Nephron progenitor cell (in vitro differentiated cells): ENCODE measurements around the gene KIAA0232.
"Not testable (repeated sequence)": the region's sequence is repeated elsewhere in the genome, so short reads cannot be mapped to it uniquely, and the experiment has no call there.

Experiments
- DNase-seq: peaks from one replicate; pipeline ENCODE4 v3.0.0; 2021
- H3K27ac Mint-ChIP-seq: 2 replicates; pipeline ENCODE4 v1.8.0; 2021; ENCODE audit warnings: mild to moderate bottlenecking, moderate library complexity, mixed read lengths
- H3K27me3 Mint-ChIP-seq: 2 replicates; pipeline ENCODE4 v1.8.0; 2021; ENCODE audit warnings: mild to moderate bottlenecking, low read depth, mixed read lengths; ENCODE audit not compliant: poor library complexity
- H3K36me3 Mint-ChIP-seq: 2 replicates; pipeline ENCODE4 v1.8.0; 2021; ENCODE audit warnings: low read depth, mixed read lengths
- H3K4me1 Mint-ChIP-seq: 2 replicates; pipeline ENCODE4 v1.8.0; 2021; ENCODE audit warnings: mixed read lengths
- H3K4me3 Mint-ChIP-seq: 2 replicates; pipeline ENCODE4 v1.8.0; 2021; ENCODE audit warnings: mild to moderate bottlenecking, moderate library complexity, mixed read lengths
- H3K9me3 Mint-ChIP-seq: 2 replicates; pipeline ENCODE4 v1.8.0; 2021; ENCODE audit warnings: mild to moderate bottlenecking, moderate library complexity, mixed read lengths
- TF ChIP-seq, protein P1 (sequence below): fragments of 200-600 bp; sonication (generic); IDR thresholded peaks from 2 replicates; pipeline ENCODE4 v1.5.0; 2021; ENCODE audit warnings: antibody characterized with exemption

KIAA0232 gene

DNA sequence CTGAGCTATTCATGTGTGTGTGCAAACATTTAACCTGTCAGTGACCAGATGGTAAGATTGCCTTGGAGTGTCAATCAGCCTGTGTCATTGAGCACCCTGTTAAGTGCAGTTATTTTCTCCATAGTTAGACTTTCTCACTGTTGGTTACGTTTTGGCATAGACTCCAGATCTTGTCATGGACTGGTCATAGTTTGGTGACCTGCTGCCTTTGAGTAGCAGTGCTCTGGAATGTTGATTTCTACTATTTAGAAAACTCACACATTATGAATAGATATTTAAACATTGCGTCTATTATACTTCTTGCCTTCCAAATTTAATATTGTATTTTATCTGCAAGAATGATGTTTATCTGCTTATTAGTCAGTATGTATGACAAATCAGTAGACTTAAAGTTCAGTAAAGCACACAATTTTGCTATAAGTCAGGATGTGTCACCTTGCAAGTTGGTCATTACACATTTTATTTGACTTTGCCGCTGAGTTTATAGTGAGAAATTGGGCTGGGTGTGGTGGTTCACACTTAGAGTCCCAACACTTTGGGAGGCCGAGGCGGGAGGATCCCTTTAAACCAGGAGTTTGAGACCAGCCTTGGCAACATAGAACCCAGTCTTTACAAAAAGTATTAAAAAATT is 42.4 kb downstream of the KIAA0232 start:
- H3K4me3 Mint-ChIP-seq = no peak overlapping the region
- TF ChIP-seq, protein P1, sequence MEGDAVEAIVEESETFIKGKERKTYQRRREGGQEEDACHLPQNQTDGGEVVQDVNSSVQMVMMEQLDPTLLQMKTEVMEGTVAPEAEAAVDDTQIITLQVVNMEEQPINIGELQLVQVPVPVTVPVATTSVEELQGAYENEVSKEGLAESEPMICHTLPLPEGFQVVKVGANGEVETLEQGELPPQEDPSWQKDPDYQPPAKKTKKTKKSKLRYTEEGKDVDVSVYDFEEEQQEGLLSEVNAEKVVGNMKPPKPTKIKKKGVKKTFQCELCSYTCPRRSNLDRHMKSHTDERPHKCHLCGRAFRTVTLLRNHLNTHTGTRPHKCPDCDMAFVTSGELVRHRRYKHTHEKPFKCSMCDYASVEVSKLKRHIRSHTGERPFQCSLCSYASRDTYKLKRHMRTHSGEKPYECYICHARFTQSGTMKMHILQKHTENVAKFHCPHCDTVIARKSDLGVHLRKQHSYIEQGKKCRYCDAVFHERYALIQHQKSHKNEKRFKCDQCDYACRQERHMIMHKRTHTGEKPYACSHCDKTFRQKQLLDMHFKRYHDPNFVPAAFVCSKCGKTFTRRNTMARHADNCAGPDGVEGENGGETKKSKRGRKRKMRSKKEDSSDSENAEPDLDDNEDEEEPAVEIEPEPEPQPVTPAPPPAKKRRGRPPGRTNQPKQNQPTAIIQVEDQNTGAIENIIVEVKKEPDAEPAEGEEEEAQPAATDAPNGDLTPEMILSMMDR = no peak
- no peak for DNase-seq
- H3K36me3 Mint-ChIP-seq = peaks cover 82% of the 10 kb centered on the region
- peak overlapping the region; percentile 74 for H3K27ac Mint-ChIP-seq
- peaks cover 25% of the 10 kb centered on the region for H3K9me3 Mint-ChIP-seq
- H3K27me3 Mint-ChIP-seq = no peaks in the 10 kb centered on the region
- H3K4me1 Mint-ChIP-seq = no peaks in the 10 kb centered on the region

DNA sequence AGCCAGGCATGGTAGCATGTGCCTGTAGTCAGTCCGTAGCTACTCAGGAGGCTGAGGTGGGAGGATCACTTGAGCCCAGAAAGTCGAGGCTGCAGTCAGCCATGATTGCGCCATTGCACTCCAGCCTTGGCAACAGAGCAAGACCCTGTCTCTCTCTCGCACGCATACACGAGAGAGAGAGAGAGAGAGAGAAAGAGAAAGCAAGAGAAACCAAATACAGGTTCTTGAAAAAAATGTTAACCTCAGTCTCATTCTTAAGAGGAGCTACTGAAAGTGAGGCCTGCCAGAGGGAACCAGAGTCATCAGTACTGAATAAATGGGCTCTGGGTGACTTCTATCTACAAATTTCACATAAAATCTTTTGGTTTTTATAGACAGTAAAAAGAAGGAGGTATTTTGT is 42.9 kb downstream of the KIAA0232 start:
- Mint-ChIP-seq H3K27ac (peak overlapping the region; percentile 74), H3K36me3 (peaks cover 77% of the 10 kb centered on the region), H3K9me3 (peaks cover 20% of the 10 kb centered on the region), H3K4me3 (no peak overlapping the region), H3K4me1 (no peaks in the 10 kb centered on the region), H3K27me3 (no peaks in the 10 kb centered on the region)
- DNase-seq = no peak
- TF ChIP-seq, protein P1 = no peak

DNA sequence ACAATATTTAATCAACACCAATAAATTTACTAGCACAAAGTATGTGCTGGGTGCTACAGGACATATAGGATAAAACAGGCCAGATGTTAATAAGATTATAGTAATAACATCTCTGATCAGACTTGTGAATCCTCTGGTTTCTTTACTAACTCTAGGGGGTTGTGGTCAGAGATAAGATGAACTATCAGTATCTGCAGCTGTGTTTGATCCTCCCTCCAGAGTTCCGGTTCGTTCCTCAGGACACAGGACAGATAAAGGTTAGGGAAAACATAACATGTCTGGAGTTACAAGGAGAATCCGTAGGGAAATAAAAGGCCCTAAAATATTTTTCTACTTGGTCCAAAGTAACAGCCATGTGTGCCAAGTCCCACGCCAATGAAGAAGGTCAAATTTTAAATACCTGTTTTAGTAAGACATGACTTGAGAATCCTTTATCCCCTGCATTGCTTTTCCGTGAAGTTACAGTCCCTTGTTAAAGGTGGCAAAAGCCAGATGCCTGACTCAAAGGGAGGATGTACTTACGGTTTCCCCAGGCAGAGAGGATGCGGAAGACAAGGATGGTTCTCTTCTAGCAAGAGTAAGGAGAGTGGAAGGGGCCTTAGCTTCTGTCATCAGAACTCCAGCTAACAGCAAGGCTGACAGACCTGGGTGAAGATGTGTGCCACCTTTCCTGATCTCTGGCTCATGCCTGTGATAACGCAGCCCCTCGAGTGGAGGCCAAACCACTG is 44.4 kb downstream of the KIAA0232 start:
- H3K9me3 Mint-ChIP-seq = peaks cover 5% of the 10 kb centered on the region
- no peak overlapping the region for H3K4me3 Mint-ChIP-seq
- H3K4me1 Mint-ChIP-seq = no peaks in the 10 kb centered on the region
- H3K36me3 Mint-ChIP-seq = peaks cover 75% of the 10 kb centered on the region
- TF ChIP-seq, protein P1 = no peak
- peak overlapping the region; percentile 90 for H3K27ac Mint-ChIP-seq
- no peaks in the 10 kb centered on the region for H3K27me3 Mint-ChIP-seq
- no peak for DNase-seq

DNA sequence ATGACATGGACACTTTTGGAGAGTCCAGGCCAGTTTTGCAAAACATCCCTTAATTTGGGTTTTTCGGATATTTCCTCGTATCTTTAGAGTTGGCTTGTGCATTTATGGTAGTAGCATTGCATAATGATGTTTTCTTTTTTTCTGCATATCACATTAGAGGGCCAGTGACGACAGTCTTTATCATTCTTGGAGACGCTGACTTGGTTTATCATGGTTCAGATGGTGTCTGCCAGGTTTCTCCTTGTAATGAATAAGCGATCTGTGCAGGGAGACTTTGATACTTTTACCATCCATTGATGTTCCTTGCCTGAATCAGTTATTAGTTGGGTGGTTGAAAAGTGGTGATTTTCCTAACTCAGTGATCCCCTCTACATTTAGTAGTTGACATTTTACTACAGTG is 46.6 kb downstream of the KIAA0232 start:
- no peaks in the 10 kb centered on the region for H3K4me1 Mint-ChIP-seq
- H3K27me3 Mint-ChIP-seq = no peaks in the 10 kb centered on the region
- H3K36me3 Mint-ChIP-seq = peaks cover 82% of the 10 kb centered on the region
- TF ChIP-seq, protein P1 = no peak
- H3K9me3 Mint-ChIP-seq = no peaks in the 10 kb centered on the region
- DNase-seq = no peak
- H3K27ac Mint-ChIP-seq = no peak overlapping the region
- no peak overlapping the region for H3K4me3 Mint-ChIP-seq

DNA sequence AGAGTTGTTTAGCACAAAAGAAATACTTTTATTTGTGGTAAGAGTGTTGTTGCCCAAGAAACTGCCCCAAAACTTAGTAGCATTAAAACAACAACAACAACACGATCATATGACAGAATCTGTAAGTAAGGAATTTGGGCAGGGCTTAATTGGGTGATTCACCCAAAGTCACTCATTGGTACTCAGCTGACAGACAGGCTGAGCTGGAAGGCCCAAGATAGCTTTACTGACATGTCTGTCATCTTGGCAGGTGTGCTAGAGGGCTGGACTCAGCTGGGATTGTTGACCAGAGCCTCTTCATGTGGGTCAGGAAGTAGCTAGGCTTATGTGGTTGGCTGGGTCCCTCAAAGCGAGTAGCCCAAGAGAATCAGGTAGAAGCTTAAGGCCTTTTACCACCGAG is 52.3 kb downstream of the KIAA0232 start:
- peaks cover 8% of the 10 kb centered on the region for H3K4me1 Mint-ChIP-seq

DNA sequence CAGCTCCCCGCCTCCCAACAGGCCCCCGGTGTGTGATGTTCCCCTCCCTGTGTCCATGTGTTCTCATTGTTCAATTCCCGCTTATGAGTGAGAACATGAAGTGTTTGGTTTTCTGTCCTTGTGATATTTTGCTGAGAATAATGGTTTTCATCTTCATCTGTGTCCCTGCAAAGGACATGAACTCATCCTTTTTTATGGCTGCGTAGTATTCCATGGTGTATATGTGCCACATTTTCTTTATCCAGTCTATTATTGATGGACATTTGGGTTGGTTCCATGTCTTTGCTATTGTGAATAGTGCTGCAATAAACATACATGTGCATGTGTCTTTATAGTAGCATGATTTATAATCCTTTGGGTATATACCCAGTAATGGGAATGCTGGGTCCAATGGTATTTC is 53.1 kb downstream of the KIAA0232 start:
- not testable (repeated sequence) for DNase-seq, H3K4me3 Mint-ChIP-seq, H3K27ac Mint-ChIP-seq, H3K27me3 Mint-ChIP-seq
- Mint-ChIP-seq H3K36me3 (peaks cover 75% of the 10 kb centered on the region), H3K4me1 (peaks cover 15% of the 10 kb centered on the region), H3K9me3 (peaks cover 34% of the 10 kb centered on the region)

More for the DNA sequence above, 52.3 kb downstream of the KIAA0232 start:
- Mint-ChIP-seq H3K27ac (no peak overlapping the region), H3K36me3 (peaks cover 77% of the 10 kb centered on the region), H3K4me3 (no peak overlapping the region), H3K9me3 (peaks cover 34% of the 10 kb centered on the region), H3K27me3 (no peaks in the 10 kb centered on the region)
- DNase-seq = no peak
- TF ChIP-seq, protein P1 = no peak

DNA sequence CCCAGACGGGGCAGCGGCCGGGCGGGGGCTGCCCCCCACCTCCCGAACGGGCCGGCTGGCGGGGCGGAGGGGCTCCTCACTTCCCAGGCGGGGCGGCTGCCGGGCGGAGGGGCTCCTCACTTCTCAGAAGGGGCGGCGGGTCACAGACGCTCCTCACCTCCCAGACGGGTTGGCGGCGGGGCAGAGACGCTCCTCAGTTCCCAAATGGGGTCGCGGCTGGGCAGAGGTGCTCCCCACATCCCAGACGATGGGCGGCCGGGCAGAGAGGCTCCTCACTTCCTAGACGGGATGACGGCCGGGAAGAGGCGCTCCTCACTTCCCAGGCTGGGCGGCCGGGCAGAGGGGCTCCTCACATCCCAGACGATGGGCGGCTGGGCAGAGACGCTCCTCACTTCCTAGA is 54.6 kb downstream of the KIAA0232 start:
- Mint-ChIP-seq H3K36me3 (peaks cover 72% of the 10 kb centered on the region), H3K9me3 (peaks cover 34% of the 10 kb centered on the region), H3K4me1 (peaks cover 16% of the 10 kb centered on the region)
- DNase-seq, H3K27ac Mint-ChIP-seq, H3K27me3 Mint-ChIP-seq, H3K4me3 Mint-ChIP-seq: not testable (repeated sequence)
